ENCODE measurements around the gene BOC. TPM values are rescaled to one million over a fixed set of nuclear protein-coding genes. Genes with fewer than 3 reads are reported as not detected.

BOC gene
- total RNA-seq, 4 donors from 2014 or later = 13.7 to 75.7 (median 24.1) TPM

GRCh38 chr3:113270786-113271185 is 59.4 kb downstream of the BOC start:
- TF ChIP-seq POLR2A (IDR thresholded peaks at IDR 0.05) (no peak), CTCF (IDR thresholded peaks at IDR 0.05) (no peak)
- Histone ChIP-seq H3K4me3 (no peak overlapping the region), H3K27ac (peak overlapping the region; percentile 28 to 66 (median 57)), H3K9me3 (no peaks in the 10 kb centered on the region), H3K4me1 (peaks cover 6 to 79% (median 36%) of the 10 kb centered on the region in 3 donors), H3K36me3 (peaks cover 5 to 70% (median 10%) of the 10 kb centered on the region in 3 donors), H3K27me3 (no peaks in the 10 kb centered on the region)
- 9 to 70% methylated on average over 4 of the region's 9 CpGs for WGBS, 2 donors
- intact Hi-C loops (cut with DNase I) = no loop called here
- no peak for DNase-seq

GRCh38 chr3:113271189-113271588 is 59.8 kb downstream of the BOC start:
- no peak for DNase-seq
- TF ChIP-seq POLR2A (IDR thresholded peaks at IDR 0.05) = no peak
- intact Hi-C loops (cut with DNase I) = no loop called here
- 42 to 43% methylated on average over 1 to 3 of the region's 9 CpGs for WGBS, 2 donors
- no peaks in the 10 kb centered on the region for H3K27me3 ChIP-seq
- H3K27ac ChIP-seq = peak overlapping the region; percentile 28 to 66 (median 57)
- peaks cover 5 to 70% (median 10%) of the 10 kb centered on the region in 3 donors for H3K36me3 ChIP-seq
- H3K4me3 ChIP-seq = no peak overlapping the region
- H3K4me1 ChIP-seq = peaks cover 6 to 79% (median 36%) of the 10 kb centered on the region in 3 donors
- H3K9me3 ChIP-seq = no peaks in the 10 kb centered on the region

- intact Hi-C loops (cut with DNase I) = no loop called here
Observed at GRCh38 chr3:113271594-113272384, 60.4 kb downstream of the BOC start.

GRCh38 chr3:113272385-113272779 is 61.0 kb downstream of the BOC start:
- H3K4me3 ChIP-seq = no peak overlapping the region
- TF ChIP-seq CTCF (IDR thresholded peaks at IDR 0.05) (no peak), POLR2A (IDR thresholded peaks at IDR 0.05) (no peak)
- 81 to 91% methylated on average over 4 to 9 of the region's 13 CpGs for WGBS, 2 donors
- H3K36me3 ChIP-seq = peaks cover 5 to 77% (median 10%) of the 10 kb centered on the region in 3 donors
- intact Hi-C loops (cut with DNase I) = no loop called here
- peak overlapping the region in 1 of 4 donors; percentile 51 for H3K27ac ChIP-seq
- H3K9me3 ChIP-seq = no peaks in the 10 kb centered on the region
- H3K27me3 ChIP-seq = no peaks in the 10 kb centered on the region
- H3K4me1 ChIP-seq = peaks cover 6 to 79% (median 26%) of the 10 kb centered on the region in 3 donors
- DNase-seq = no peak

More at GRCh38 chr3:113271594-113272384, 60.4 kb downstream of the BOC start:
- no peak for TF ChIP-seq POLR2A (IDR thresholded peaks at IDR 0.05)
- TF ChIP-seq CTCF (IDR thresholded peaks at IDR 0.05) = no peak
- H3K27me3 ChIP-seq = no peaks in the 10 kb centered on the region
- WGBS, 2 donors = 62 to 86% methylated on average over 9 of the region's 9 CpGs
- H3K4me3 ChIP-seq = no peak overlapping the region
- peaks cover 5 to 71% (median 10%) of the 10 kb centered on the region in 3 donors for H3K36me3 ChIP-seq
- peaks cover 6 to 79% (median 31%) of the 10 kb centered on the region in 3 donors for H3K4me1 ChIP-seq
- DNase-seq = no peak
- H3K27ac ChIP-seq = peak overlapping the region in 2 of 4 donors; percentile 53 to 66
- no peaks in the 10 kb centered on the region for H3K9me3 ChIP-seq

GRCh38 chr3:113273011-113273410 is 61.7 kb downstream of the BOC start:
- H3K9me3 ChIP-seq = no peaks in the 10 kb centered on the region
- H3K36me3 ChIP-seq = peaks cover 5 to 81% (median 10%) of the 10 kb centered on the region in 3 donors
- DNase-seq = no peak
- H3K4me3 ChIP-seq = no peak overlapping the region
- 60 to 90% methylated on average over 1 to 12 of the region's 15 CpGs for WGBS, 2 donors
- peak overlapping the region in 3 of 4 donors; percentile 41 to 86 (median 51) for H3K27ac ChIP-seq
- H3K4me1 ChIP-seq = peaks cover 6 to 74% (median 25%) of the 10 kb centered on the region in 3 donors
- H3K27me3 ChIP-seq = no peaks in the 10 kb centered on the region
- TF ChIP-seq CTCF (IDR thresholded peaks at IDR 0.05) (no peak), POLR2A (IDR thresholded peaks at IDR 0.05) (no peak)
- intact Hi-C loops (cut with DNase I) = no loop called here
